Small intestine (tissue), 7 donors: ENCODE results near the gene CLIP2. TPM values are rescaled to one million over a fixed set of nuclear protein-coding genes. Genes with fewer than 3 reads are reported as not detected.
"Not testable (repeated sequence)": the region's sequence is repeated elsewhere in the genome, so short reads cannot be mapped to it uniquely, and the experiment has no call there.

Source experiments
- DNase-seq, 2 donors: peaks; one replicate each; pipeline versions ENCODE4 v3.0.0 to v3.0.0-alpha.2; 2013
- FAIRE-seq: peaks from 2 replicates; lab custom pipeline; 2012; peaks lifted over from hg19 to GRCh38; lab: Jason Lieb, UNC
- H3K27ac ChIP-seq, 3 donors: one replicate each; pipeline ENCODE4 v1.5.1; 2013; ENCODE audit warnings: low read length in 2 of 3, mild to moderate bottlenecking in 2 of 3, control low read depth in 1 of 3, inconsistent platforms in 1 of 3, low read depth in 1 of 3, moderate library complexity in 1 of 3
- H3K27me3 ChIP-seq, 3 donors: one replicate each; pipeline ENCODE4 v1.6.1; 2013; ENCODE audit warnings: low read length in 3 of 3, inconsistent platforms in 1 of 3; ENCODE audit not compliant: control insufficient read depth in 3 of 3, insufficient read depth in 3 of 3
- H3K36me3 ChIP-seq, 3 donors: one replicate each; pipeline ENCODE4 v1.6.1; 2013; ENCODE audit warnings: low read length in 3 of 3, inconsistent platforms in 1 of 3, low read depth in 1 of 3, mild to moderate bottlenecking in 1 of 3, moderate library complexity in 1 of 3; ENCODE audit not compliant: control insufficient read depth in 3 of 3, insufficient read depth in 2 of 3
- H3K4me1 ChIP-seq, 3 donors: one replicate each; pipeline ENCODE4 v1.6.1; 2013; ENCODE audit warnings: low read length in 2 of 3, inconsistent platforms in 1 of 3, low read depth in 1 of 3, mild to moderate bottlenecking in 1 of 3, moderate library complexity in 1 of 3; ENCODE audit not compliant: control insufficient read depth in 3 of 3, insufficient read depth in 2 of 3
- H3K4me3 ChIP-seq, 3 donors: one replicate each; pipeline ENCODE4 v1.5.1; 2013; ENCODE audit warnings: low read length in 3 of 3, control low read depth in 1 of 3, inconsistent platforms in 1 of 3, low read depth in 1 of 3, mild to moderate bottlenecking in 1 of 3, moderate library complexity in 1 of 3
- H3K9me3 ChIP-seq, 2 donors: one replicate each; pipeline ENCODE4 v1.6.1; 2013; ENCODE audit warnings: low read depth in 1 of 2, low read length in 1 of 2; ENCODE audit not compliant: control insufficient read depth in 2 of 2, insufficient read depth in 1 of 2
- WGBS, 3 donors: extraction: QIAGEN DNeasy Blood & Tissue Kit; methylation state at CpG; one replicate each; pipeline ENCODE4 v1.1.7; 2013; 5-methylcytosine and 5-hydroxymethylcytosine counted together
- polyA plus RNA-seq, 4 donors: library from polyadenylated mRNA; stranded (reverse) in 3 of 4; unstranded in 1 of 4; fragments of 200-250 nt in 3 of 4; fragments of 120-200 nt in 1 of 4; gene quantifications; one replicate each; pipeline versions ENCODE4 v1.2.1 to v1.2.3, GENCODE V29; 2013
- donor health status: healthy with polysubstance abuse.
- donor health status: control.
- donor health status: control.
- donor health status: Bipolar disorder and iron deficiency.
- donor health status: healthy.

The CLIP2 gene
- polyA plus RNA-seq, 4 donors = 11.3 to 25.9 (median 16.4) TPM

DNA sequence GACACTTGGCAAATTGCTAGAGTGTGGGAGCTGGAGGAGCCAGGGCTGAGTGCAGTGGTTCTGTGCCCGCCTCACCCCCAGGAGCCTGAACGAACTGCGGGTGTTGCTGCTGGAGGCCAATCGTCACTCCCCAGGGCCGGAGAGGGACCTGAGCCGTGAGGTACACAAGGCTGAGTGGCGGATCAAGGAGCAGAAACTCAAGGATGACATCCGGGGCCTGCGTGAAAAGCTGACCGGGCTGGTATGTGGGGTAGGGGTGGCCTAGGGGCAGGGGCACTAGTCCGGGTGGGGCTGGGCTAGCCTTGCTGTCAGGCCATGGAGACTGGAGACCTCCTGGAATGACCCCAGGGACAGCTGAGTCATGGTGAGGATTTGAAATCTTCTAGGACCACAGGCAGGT lies 107.8 kb downstream of the CLIP2 start:
- DNase-seq (no peak), FAIRE-seq (no peak)
- 96 to 99% (median 97%) methylated on average over 11 of the region's 11 CpGs for WGBS, 3 donors
- Histone ChIP-seq H3K4me3 (no peak overlapping the region), H3K36me3 (peaks cover 2 to 46% (median 7%) of the 10 kb centered on the region in 3 donors), H3K4me1 (no peaks in the 10 kb centered on the region), H3K27me3 (no peaks in the 10 kb centered on the region), H3K9me3 (peaks cover 0 to 3% of the 10 kb centered on the region in 2 donors), H3K27ac (no peak overlapping the region)

DNA sequence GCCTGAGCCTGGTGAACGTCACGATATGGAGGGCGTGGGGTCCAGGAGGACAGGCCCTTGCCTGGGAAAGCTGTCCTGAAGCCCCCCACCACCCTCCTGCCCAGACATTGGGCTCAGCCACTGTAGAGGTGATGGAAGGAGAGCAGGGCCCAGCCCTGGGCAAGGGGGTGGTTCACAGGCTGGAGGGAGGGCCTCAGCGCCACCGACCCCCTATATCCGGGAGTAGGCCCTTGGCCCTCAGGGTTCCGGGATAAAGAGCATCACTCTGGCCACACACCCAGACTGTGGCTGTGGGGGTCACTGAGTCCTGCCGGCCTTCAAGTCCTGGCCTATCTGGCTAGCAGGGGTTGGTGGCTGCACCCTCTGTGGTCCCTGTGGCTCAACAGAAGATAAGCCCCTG lies 109.2 kb downstream of the CLIP2 start:
- H3K9me3 ChIP-seq = peaks cover 0 to 3% of the 10 kb centered on the region in 2 donors
- H3K4me3 ChIP-seq = no peak overlapping the region
- FAIRE-seq (no peak), DNase-seq (no peak)
- no peaks in the 10 kb centered on the region for H3K4me1 ChIP-seq
- 97 to 100% (median 98%) methylated on average over 8 of the region's 8 CpGs for WGBS, 3 donors
- no peaks in the 10 kb centered on the region for H3K27me3 ChIP-seq
- H3K36me3 ChIP-seq = peaks cover 2 to 52% (median 7%) of the 10 kb centered on the region in 3 donors
- no peak overlapping the region for H3K27ac ChIP-seq

GRCh38 chr7:74399006-74399405 lies 109.8 kb downstream of the CLIP2 start:
- peaks cover 0 to 3% of the 10 kb centered on the region in 2 donors for H3K9me3 ChIP-seq
- FAIRE-seq (no peak), DNase-seq (no peak)
- 71 to 87% (median 85%) methylated on average over 6 of the region's 6 CpGs for WGBS, 3 donors
- no peaks in the 10 kb centered on the region for H3K4me1 ChIP-seq
- no peak overlapping the region for H3K27ac ChIP-seq
- H3K4me3 ChIP-seq = no peak overlapping the region
- no peaks in the 10 kb centered on the region for H3K27me3 ChIP-seq
- H3K36me3 ChIP-seq = peaks cover 2 to 58% (median 12%) of the 10 kb centered on the region in 3 donors

- FAIRE-seq (no peak), DNase-seq (no peak)
- Histone ChIP-seq H3K27ac (no peak overlapping the region), H3K27me3 (no peaks in the 10 kb centered on the region), H3K4me1 (no peaks in the 10 kb centered on the region), H3K36me3 (peaks cover 6 to 67% (median 12%) of the 10 kb centered on the region in 3 donors), H3K9me3 (peaks cover 0 to 3% of the 10 kb centered on the region in 2 donors), H3K4me3 (no peak overlapping the region)
- 84 to 89% (median 89%) methylated on average over 22 of the region's 22 CpGs for WGBS, 3 donors
Observed at GRCh38 chr7:74400420-74401136, 111.4 kb downstream of the CLIP2 start.

DNA sequence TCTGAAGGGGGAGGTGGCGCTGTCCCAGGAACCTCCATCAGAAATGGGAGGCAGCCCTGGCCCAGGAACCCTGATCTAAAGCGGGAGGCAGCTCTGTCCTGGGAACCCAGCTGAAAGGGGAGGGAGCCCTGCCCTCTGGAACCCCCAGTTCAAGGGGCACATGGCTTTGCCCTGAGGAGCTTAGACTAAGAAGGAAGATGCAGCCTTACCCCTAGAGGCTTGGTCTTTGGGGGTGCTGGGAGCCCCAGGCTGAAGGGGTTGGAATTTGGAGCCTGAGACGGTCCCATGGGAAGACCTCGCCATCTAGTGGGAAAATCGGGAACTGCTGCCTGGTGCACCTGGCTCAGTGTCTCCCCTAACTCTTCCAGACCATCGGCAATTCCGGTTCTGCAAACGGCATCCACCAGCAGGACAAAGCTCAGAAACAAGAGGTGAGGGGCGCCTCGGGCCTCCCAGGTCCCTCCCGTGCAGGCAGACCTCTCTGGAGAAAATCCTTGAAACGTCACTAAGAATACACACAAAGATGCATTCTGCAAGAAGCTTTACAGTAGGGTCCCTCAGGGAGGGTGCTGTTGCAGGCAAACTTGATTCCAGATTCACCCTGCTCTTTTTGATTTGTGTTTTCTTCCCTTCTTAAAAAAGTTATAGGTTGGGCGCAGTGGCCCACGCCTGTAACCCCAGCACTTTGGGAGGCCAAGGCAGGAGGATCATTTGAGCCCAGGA lies 112.1 kb downstream of the CLIP2 start:
- no peak overlapping the region for H3K27ac ChIP-seq
- no peaks in the 10 kb centered on the region for H3K4me1 ChIP-seq
- no peak overlapping the region for H3K4me3 ChIP-seq
- no peak for FAIRE-seq
- H3K36me3 ChIP-seq = peaks cover 6 to 64% (median 10%) of the 10 kb centered on the region in 3 donors
- H3K27me3 ChIP-seq = no peaks in the 10 kb centered on the region
- DNase-seq = peak; percentile 64 to 74
- WGBS, 3 donors = 37 to 41% (median 39%) methylated on average over 13 to 14 of the region's 14 CpGs
- no peaks in the 10 kb centered on the region for H3K9me3 ChIP-seq

GRCh38 chr7:74402668-74403067 lies 113.5 kb downstream of the CLIP2 start:
- not testable (repeated sequence) for FAIRE-seq, H3K4me1 ChIP-seq, DNase-seq, H3K27me3 ChIP-seq, H3K4me3 ChIP-seq, H3K27ac ChIP-seq, H3K9me3 ChIP-seq
- peaks cover 5 to 56% (median 6%) of the 10 kb centered on the region in 3 donors for H3K36me3 ChIP-seq
- 90 to 93% (median 91%) methylated on average over 3 of the region's 3 CpGs for WGBS, 3 donors

DNA sequence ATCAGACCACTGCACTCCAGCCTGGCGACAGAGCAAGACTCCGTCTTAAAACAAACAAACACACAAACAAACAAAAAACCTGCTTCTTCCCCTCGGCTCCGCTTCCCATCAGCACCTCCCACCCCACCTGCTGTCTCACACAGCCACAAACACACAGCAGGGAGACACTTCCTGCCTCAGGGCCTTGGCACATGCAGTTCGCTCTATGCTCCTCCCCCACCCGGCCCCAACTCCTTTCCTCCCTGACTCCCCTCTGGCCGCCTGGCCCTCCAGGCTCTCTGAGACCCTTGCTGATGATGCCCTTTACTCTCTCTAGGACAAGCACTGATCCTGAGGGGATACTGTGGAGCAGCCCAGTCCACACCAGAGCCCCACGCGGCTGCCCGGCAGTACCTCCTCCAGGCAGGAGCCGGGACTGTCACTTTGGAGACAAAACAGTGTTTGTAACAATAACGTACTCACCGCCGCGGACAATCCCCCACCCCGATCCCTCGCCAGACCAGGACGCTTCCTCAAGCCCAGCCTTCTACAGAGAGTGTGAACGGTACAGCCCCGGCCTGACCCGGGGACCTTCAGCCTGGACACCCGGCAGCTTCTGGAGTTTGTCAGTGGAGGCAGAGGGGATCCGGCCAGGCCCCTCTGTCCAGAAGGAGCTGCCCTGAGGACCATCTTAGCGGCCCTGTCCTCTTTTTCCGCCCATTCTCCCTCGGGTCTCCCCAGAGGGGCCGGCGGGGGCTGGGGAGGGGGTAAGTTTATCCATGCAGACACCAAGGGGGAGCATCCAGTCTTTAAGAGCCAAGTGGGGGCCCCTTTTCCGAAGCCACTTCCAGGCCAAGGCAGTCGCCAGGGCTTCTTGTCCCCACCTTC lies 114.5 kb downstream of the CLIP2 start:
- no peaks in the 10 kb centered on the region for H3K4me1 ChIP-seq
- FAIRE-seq (no peak), DNase-seq (no peak)
- no peaks in the 10 kb centered on the region for H3K9me3 ChIP-seq
- no peaks in the 10 kb centered on the region for H3K27me3 ChIP-seq
- no peak overlapping the region for H3K27ac ChIP-seq
- no peak overlapping the region for H3K4me3 ChIP-seq
- H3K36me3 ChIP-seq = peaks cover 5 to 51% (median 6%) of the 10 kb centered on the region in 3 donors
- WGBS, 3 donors = 84 to 91% (median 89%) methylated on average over 29 to 30 of the region's 30 CpGs

DNA sequence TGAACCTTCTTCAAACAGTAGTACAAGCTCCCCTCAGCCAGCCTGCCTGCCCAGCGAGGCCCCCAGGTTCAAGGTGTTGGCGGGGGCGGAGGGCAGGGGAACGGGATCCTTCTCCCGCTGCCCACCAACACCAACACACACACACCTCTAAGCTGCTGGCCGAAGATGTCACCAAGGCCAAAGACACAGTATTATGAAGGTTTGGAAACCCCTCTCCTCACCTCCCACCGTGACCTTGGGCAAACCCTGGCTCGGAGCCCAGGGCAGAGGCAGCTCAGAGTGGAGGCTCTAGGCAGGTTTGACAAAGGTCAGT lies 115.1 kb downstream of the CLIP2 start:
- WGBS, 3 donors = 91 to 93% (median 92%) methylated on average over 8 of the region's 8 CpGs
- Histone ChIP-seq H3K4me1 (no peaks in the 10 kb centered on the region), H3K9me3 (no peaks in the 10 kb centered on the region), H3K4me3 (no peak overlapping the region), H3K27ac (no peak overlapping the region), H3K36me3 (peaks cover 5 to 46% (median 6%) of the 10 kb centered on the region in 3 donors), H3K27me3 (no peaks in the 10 kb centered on the region)
- no peak for FAIRE-seq
- DNase-seq = no peak
